GM21717 (cell line): ENCODE results near the gene FHOD1.

Experiments used
- ATAC-seq: cut with Tn5 transposase; IDR thresholded peaks from one replicate; pipeline ENCODE4 v1.9.1; 2021; ENCODE audit warnings: mild to moderate bottlenecking, moderate library complexity; ENCODE audit not compliant: unreplicated experiment

Gene FHOD1

GRCh38 chr16:67236563-67237395 is 10.5 kb downstream of the FHOD1 start:
- ATAC-seq = no peak

DNA sequence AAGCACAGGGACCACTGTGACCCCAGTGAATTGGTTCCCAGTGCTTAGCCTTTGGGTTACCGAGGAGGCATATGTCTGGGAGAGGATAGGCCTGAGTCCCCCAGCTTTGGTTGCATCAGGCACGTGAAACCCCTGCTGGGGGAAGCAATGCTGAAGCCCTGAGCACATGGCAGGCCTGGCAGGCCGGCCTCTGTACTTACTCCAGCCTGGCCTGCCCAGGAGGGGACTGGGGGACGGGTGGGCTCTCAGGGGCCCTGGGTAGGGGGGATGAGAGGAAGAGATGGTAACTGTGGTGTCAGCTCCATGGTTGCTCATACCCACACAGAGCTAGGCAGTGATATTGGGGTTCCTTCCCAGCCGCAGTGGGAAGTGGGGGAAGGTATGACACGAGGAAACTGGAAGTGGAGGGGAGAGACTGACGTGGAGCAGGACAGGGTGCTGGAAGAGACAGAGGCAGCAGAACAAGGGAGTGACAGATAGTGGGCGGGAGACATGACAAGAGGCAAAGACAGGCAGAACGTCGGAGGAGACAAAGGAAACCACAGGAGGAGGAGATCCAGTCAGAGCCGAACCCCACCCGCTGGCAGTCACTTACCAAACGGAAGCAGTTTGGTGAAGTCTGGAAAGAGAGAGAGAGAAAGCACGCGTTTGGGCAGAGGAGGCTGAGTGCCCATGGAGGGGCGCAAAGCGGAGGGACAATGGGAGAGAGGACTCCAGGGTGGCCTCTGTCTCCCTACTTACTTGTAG is 11.3 kb downstream of the FHOD1 start:
- no peak for ATAC-seq

- ATAC-seq = no peak
Observed at GRCh38 chr16:67234180-67234597, 13.1 kb downstream of the FHOD1 start.

- no peak for ATAC-seq
Observed at GRCh38 chr16:67233596-67233995, 13.7 kb downstream of the FHOD1 start.

DNA sequence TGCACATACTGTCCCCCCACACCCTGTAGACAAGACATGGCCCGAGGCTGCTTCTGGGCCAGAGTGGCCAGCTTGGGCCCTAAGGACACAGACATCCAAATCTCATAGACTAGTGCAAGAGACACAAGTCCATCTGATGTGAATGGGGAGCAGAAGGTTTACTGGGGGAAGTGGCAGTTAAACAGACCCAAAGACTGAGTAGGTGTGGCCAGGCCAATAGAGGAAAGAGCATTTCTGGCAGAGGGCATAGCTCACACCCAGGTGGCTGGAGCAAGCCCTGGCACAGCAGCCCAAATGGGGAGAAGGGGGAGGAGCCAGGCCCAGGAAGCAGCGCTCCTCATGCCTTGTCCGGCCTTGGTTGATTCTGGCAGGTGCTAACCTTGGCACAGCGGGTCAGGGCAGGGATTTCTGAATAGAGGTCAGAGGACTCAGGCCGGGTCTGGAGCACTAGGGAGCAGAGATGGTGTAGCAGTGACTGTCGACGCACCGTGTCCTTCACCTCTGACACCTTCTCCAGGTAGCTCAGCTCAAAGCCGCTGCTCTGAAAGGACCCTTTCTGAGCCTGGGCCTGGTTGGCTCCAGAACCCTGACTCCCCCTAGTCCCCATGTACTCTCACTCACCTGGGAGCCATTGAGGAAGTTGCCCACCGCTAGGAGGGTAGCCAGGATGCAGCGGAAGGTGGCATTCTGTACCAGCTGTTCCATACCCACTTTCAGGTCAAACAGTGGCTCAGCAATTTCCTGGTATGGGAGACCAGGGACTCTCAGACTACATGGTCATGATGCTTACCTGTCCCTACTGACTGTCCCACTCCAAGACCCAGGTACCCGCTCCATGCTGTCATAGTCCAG is 16.2 kb downstream of the FHOD1 start:
- ATAC-seq = no peak

DNA sequence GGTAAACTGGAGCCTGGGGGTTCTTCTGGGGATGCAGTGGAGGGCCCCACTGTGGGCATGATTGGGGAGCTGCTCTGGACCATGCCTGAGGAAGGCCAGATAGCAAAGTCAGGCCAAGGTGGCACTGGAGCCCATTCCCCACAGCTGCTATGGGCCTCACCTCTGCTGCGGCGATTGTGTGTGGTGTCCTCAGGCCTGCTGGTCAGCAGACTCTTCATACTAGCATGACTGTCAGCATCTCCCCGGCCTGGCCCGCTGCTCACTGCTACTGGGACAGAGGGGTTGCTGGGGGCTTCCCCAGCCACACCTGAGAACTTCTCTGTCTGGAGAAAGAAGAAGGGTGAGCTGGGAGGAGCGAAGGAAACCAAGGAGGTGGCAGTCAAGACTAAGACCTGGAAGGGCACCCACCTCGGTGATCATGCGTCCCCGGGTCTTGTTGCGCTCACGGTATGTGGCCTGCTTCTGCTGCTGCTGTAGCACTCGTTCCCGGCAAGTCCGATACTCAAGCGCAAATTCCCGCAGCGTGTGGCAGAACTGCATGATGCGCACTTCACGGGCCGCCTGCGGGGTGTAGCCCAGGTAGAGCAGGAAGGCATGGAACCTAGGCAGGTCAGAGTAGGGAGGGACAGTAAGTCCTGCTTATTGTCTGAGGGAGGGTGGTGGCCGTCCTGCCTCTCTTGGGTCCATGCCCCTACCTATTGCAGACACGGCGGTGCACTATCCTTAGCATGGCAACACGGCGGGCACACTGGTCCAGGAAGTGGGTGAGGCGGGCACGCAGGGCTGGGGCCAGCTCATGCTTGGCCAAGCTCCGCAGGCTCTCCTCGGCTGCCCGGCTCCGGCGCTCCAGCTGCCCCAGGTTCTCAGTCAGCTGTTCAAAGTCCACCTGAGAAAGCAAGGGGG is 17.1 kb downstream of the FHOD1 start:
- ATAC-seq = no peak

GRCh38 chr16:67228905-67229304 is 18.4 kb downstream of the FHOD1 start:
- ATAC-seq = no peak

DNA sequence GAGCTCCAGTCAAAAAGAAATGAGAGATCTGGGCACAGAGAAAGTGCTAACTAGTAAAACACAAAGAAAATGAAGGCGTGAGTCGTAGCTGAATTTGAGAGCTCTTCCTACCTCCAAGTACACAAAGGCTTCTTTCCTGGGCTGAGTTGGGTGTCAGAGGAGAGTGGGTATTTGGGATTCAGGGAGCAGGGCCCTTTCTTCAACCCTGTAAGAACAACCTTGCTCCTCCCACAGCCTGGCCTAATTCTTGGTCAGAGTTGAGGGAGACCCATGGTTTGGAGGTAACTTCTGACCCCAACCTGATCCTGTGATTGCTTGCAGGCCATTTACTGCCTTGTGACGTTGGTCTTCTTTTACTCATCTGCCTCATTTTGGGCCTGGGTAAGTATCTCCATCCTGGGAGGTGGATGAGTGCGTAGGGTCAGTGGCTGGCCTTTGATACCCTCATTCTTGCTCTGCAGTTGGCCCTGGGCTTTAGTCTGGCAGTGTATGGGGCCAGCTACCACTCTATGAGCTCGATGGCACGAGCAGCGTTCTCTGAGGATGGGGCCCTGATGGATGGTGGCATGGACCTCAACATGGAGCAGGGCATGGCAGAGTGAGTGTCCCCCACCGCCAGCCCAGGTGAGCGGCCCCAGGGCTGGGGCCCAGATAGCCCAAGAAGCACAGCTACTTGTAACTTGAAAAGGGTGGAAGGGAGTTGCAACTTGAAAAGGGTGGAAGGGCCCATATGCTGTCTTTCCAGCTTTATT is 19.1 kb downstream of the FHOD1 start:
- no peak for ATAC-seq

DNA sequence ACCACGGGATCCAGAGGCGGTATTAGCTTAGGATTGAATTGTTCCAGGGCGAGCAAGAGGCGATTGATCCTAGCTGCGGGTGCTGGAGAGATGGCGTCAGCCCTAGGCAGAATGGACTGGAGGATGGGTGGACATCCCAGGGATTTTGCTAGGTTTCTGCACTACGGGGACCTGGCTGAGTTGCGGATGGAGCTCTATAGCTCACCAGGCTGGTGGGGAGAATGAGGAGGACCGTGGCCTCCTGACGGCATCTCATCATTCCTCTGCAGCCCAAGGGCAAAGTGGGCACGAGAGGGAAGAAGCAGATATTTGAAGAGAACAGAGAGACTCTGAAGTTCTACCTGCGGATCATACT is 19.7 kb downstream of the FHOD1 start:
- ATAC-seq = no peak

- peak; percentile 86 for ATAC-seq
Observed at GRCh38 chr16:67226804-67227566, 20.3 kb downstream of the FHOD1 start, which contains the start of gene TMEM208. TSS of gene TMEM208 (plus strand) at chr16:67227130. CDS start at chr16:67227219, 89 bp downstream.

DNA sequence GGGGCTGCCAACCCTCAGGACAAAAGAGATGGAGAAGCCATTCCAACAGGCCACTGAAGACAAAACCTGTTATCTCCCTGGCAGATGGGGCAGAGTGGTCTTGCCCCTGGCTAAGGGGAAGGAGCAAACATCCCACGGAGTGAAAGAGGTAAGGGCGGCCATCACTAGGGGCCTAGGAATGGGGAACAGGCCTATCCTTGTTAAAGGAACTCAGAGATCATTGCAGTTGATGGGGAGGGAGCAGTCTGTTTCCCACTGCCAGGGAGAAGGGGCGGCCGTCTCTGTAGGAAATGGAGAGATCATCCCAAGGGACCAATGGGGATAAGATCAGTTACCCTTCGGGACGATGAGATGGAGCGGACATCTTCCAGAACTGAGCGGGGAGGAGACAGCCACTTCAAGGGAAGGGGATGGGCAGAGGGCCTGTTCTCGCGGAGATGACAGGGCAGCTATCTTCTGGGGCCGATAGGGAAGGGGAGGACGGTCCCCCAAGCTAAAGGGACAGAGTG is 20.9 kb downstream of the FHOD1 start:
- no peak for ATAC-seq

GRCh38 chr16:67223992-67224391 is 23.3 kb downstream of the FHOD1 start:
- no peak for ATAC-seq

GRCh38 chr16:67216612-67217490 is 30.4 kb downstream of the FHOD1 start:
- ATAC-seq = no peak

GRCh38 chr16:67215706-67216105 is 31.6 kb downstream of the FHOD1 start:
- ATAC-seq = no peak

DNA sequence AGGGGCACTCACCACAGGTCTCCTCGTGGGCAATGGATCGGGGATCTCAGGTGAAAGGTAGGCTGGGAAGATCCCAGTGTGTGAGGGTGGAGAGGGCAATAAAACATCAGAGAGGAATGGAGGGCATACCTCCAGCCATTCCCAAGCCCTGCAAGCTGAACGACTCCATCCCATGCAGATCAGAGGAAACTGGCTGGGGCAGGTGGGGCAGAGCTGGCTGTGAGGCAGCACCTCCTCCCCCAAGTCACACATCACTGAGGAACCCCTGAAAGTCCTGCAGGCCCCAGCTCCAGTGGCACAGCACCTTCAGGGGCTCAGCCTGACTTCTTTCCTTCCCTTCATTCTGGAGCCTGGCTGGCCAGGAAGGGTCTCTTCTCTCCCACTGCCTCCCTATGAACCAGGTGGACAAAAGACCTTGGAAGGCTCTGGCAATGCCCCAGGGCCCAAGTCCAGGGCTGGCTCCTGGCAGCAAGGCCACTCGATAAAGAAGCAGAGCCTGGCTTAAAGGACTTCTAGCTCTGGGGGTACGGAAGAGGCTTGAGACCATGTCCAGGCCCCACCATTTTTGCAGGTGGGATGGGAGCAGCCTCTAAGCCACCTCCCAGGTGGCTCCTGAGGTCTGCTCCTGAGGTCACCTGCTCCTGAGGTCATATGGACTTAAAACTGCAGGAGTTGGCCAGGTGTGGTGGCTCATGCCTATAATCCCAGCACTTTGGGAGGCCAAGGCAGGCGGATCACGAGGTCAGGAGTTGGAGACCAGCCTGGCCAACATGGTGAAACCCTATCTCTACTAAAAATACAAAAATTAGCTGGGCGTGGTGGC is 33.9 kb downstream of the FHOD1 start:
- no peak for ATAC-seq

- ATAC-seq = no peak
Observed at GRCh38 chr16:67212766-67213165, 34.5 kb downstream of the FHOD1 start.

GRCh38 chr16:67211674-67212073 is 35.6 kb downstream of the FHOD1 start:
- ATAC-seq = no peak
